Endothelial cell of umbilical vein (primary cell): ENCODE results near the gene RBM42. TPM values are rescaled to one million over a fixed set of nuclear protein-coding genes. Genes with fewer than 3 reads are reported as not detected.

Source experiments
- BruUV-seq: library from RNA; stranded (reverse); fragments of 400-500 nt; replicated peaks from 2 replicates; lab custom pipeline; 2021; lab: Mats Ljungman, UMichigan
- CTCF ChIA-PET: fragments of 300-600, 350-600 bp; sonication (Branson Sonifier 250); formaldehyde crosslinking; loops from one replicate; lab custom pipeline; 2021; ENCODE audit warnings: antibody characterized with exemption, inconsistent platforms; lab: Charles Lee
- POLR2A ChIA-PET: fragments of 300-600, 350-600 bp; sonication (Branson Sonifier 250); formaldehyde crosslinking; loops from one replicate; lab custom pipeline; 2021; ENCODE audit warnings: antibody characterized with exemption, inconsistent platforms; lab: Charles Lee
- DNase-seq: peaks from one replicate; pipeline ENCODE4 v3.0.0-alpha.2; 2011; ENCODE audit warnings: low read depth, low spot score
- FAIRE-seq: peaks from 2 replicates; lab custom pipeline; 2011; peaks lifted over from hg19 to GRCh38; lab: Jason Lieb, UNC
- H2AFZ ChIP-seq: 2 replicates; pipeline ENCODE4 v1.6.0; 2012; ENCODE audit warnings: low read depth, low read length, control low read depth, inconsistent platforms
- H3K27ac ChIP-seq: 2 replicates; pipeline ENCODE4 v1.5.1; 2011; ENCODE audit warnings: low read depth, mild to moderate bottlenecking, control low read depth, low read length, moderate library complexity; ENCODE audit not compliant: insufficient read depth
- H3K27me3 ChIP-seq, 2 experiments: 2 replicates each; pipeline versions ENCODE4 v1.6.0 to v1.6.1; 2011; ENCODE audit warnings: low read length in 2 of 2, mixed read lengths in 1 of 2; ENCODE audit not compliant: control insufficient read depth in 2 of 2, insufficient read depth in 2 of 2
- H3K36me3 ChIP-seq, 2 experiments: 2 replicates in 1 of 2; 3 replicates in 1 of 2; pipeline ENCODE4 v1.5.1; 2011; ENCODE audit warnings: low read length in 2 of 2, mild to moderate bottlenecking in 1 of 2, moderate library complexity in 1 of 2; ENCODE audit not compliant: control insufficient read depth in 2 of 2, insufficient read depth in 2 of 2; ENCODE audit errors: extremely low read depth in 1 of 2
- H3K4me1 ChIP-seq: 3 replicates; pipeline ENCODE4 v1.5.1; 2011; ENCODE audit warnings: mild to moderate bottlenecking, low read length; ENCODE audit not compliant: control insufficient read depth, insufficient read depth; ENCODE audit errors: extremely low read depth
- H3K4me2 ChIP-seq: 2 replicates; pipeline ENCODE4 v1.6.1; 2011; ENCODE audit warnings: low read length, control low read depth, mixed read lengths; ENCODE audit not compliant: insufficient read depth
- H3K4me3 ChIP-seq, 3 experiments: fragments of 200-600 bp in 1 of 3; sonication (generic), shearing (Covaris generic) in 1 of 3; replicated peaks in 1 of 3; 2 replicates each; pipeline ENCODE4 v1.5.1; 2011 to 2016; ENCODE audit warnings: control low read depth in 3 of 3, low read length in 3 of 3, mild to moderate bottlenecking in 2 of 3, inconsistent platforms in 1 of 3, low read depth in 1 of 3, moderate library complexity in 1 of 3; ENCODE audit not compliant: insufficient read depth in 1 of 3
- H3K79me2 ChIP-seq: 2 replicates; pipeline ENCODE4 v1.6.0; 2012; ENCODE audit warnings: low read length, inconsistent platforms; ENCODE audit not compliant: control insufficient read depth, insufficient read depth
- H3K9ac ChIP-seq: replicated peaks from 2 replicates; pipeline ENCODE3; 2011; ENCODE audit warnings: low read length, control low read depth; ENCODE audit not compliant: insufficient read depth; ENCODE audit errors: extremely low read depth
- H3K9me1 ChIP-seq: replicated peaks from 3 replicates; pipeline ENCODE4 v1.6.0; 2011; ENCODE audit warnings: mild to moderate bottlenecking, low read length; ENCODE audit not compliant: control insufficient read depth, insufficient read depth; ENCODE audit errors: extremely low read depth
- H3K9me3 ChIP-seq: replicated peaks from 2 replicates; pipeline ENCODE4 v1.5.1; 2012; ENCODE audit warnings: low read length, inconsistent platforms; ENCODE audit not compliant: control insufficient read depth, insufficient read depth
- H4K20me1 ChIP-seq: replicated peaks from 2 replicates; pipeline ENCODE3; 2011; ENCODE audit warnings: mild to moderate bottlenecking, low read length; ENCODE audit not compliant: control insufficient read depth, insufficient read depth; ENCODE audit errors: extremely low read depth
- CTCF ChIP-seq, 2 donors: IDR thresholded peaks; 1 replicate in 1 of 2; 2 replicates in 1 of 2; pipeline ENCODE4 v1.5.1; 2011; ENCODE audit warnings: low read length in 2 of 2, mild to moderate bottlenecking in 2 of 2, moderate library complexity in 2 of 2, control low read depth in 1 of 2, inconsistent platforms in 1 of 2, low read depth in 1 of 2; ENCODE audit not compliant: insufficient read depth in 1 of 2; ENCODE audit errors: extremely low read depth in 1 of 2
- EZH2 ChIP-seq: IDR thresholded peaks from 2 replicates; pipeline ENCODE4 v1.6.1; 2012; ENCODE audit warnings: borderline replicate concordance, low read depth, mild to moderate bottlenecking, moderate library complexity, low read length, inconsistent platforms; ENCODE audit not compliant: severe bottlenecking
- FOS ChIP-seq: IDR thresholded peaks from 2 replicates; pipeline ENCODE4 v1.6.1; 2011; ENCODE audit warnings: mild to moderate bottlenecking, low read length, moderate library complexity, borderline replicate concordance; ENCODE audit not compliant: insufficient read depth
- GATA2 ChIP-seq: IDR thresholded peaks from 2 replicates; pipeline ENCODE4 v1.7.0; 2011; ENCODE audit warnings: low read depth, mild to moderate bottlenecking, moderate library complexity, mixed read lengths, low read length; ENCODE audit not compliant: insufficient read length, insufficient read depth
- JUN ChIP-seq: IDR thresholded peaks from 2 replicates; pipeline ENCODE4 v1.6.1; 2011; ENCODE audit warnings: borderline replicate concordance, low read depth; ENCODE audit not compliant: insufficient read length, insufficient read depth
- MAX ChIP-seq: IDR thresholded peaks from 2 replicates; pipeline ENCODE4 v1.6.1; 2011; ENCODE audit not compliant: insufficient read depth, insufficient read length
- MYC ChIP-seq: IDR thresholded peaks from one replicate; pipeline ENCODE4 v1.6.1; 2011; ENCODE audit warnings: mild to moderate bottlenecking, low read depth, low read length
- POLR2A ChIP-seq: IDR thresholded peaks from 2 replicates; pipeline ENCODE4 v1.6.1; 2012; ENCODE audit warnings: low read depth, mild to moderate bottlenecking, control low read depth, low read length
- POLR2AphosphoS5 ChIP-seq: IDR thresholded peaks from 2 replicates; pipeline ENCODE4 v1.6.1; 2012; ENCODE audit warnings: low read depth, mild to moderate bottlenecking, control low read depth, low read length, moderate library complexity; ENCODE audit not compliant: insufficient read depth
- dilution Hi-C: fragments of 300-500 bp; cut with MboI; formaldehyde crosslinking; loops from one replicate; pipeline ENCODE4 v1.15.0; 2019; ENCODE audit warnings: low sequenced_read_pairs; ENCODE audit not compliant: extremely low pct_ligation_motif_present
- intact Hi-C: fragments of 100-400 bp; cut with micrococcal nuclease; formaldehyde crosslinking; loops from one replicate; pipeline ENCODE4 v1.10.0; 2022
- polyA plus RNA-seq, 4 experiments: library from polyadenylated mRNA; depleted of rRNA in 3 of 4; stranded (reverse) in 3 of 4; unstranded in 1 of 4; fragments of >200 nt; gene quantifications; 2 replicates each; pipeline versions ENCODE4 v1.2.1 to v1.2.3, GENCODE V29; 2011 to 2012; ENCODE audit warnings: missing spikeins in 1 of 4
- total RNA-seq: library from RNA; stranded (reverse); gene quantifications from 2 replicates; pipeline ENCODE4 v1.2.3, GENCODE V29; 2021

The RBM42 gene
- total and polyA plus RNA-seq, 2 donors (not counting 3 experiments of a cell fraction or from before 2014, with no cell fraction given), result 78.3 to 97.3 TPM

- Histone ChIP-seq H4K20me1 (no peaks in the 10 kb centered on the region), H2AFZ (no peak overlapping the region), H3K27me3 (no peaks in the 10 kb centered on the region), H3K9me3 (no peaks in the 10 kb centered on the region), H3K79me2 (no peaks in the 10 kb centered on the region), H3K4me3 (no peak overlapping the region), H3K36me3 (peaks cover 9 to 19% of the 10 kb centered on the region in 2 experiments), H3K9me1 (no peaks in the 10 kb centered on the region), H3K27ac (no peak overlapping the region), H3K9ac (no peak overlapping the region), H3K4me1 (no peaks in the 10 kb centered on the region), H3K4me2 (no peak overlapping the region)
- BruUV-seq, result no TSS peak
- CTCF ChIA-PET, result interaction anchor here (1.5 kb wide), 1 partner anchor 8 kb away, joined by 4 read pairs; the partner anchor contains the start of gene COX6B1
- dilution Hi-C loops (no loop called here), intact Hi-C loops (no loop called here)
- TF ChIP-seq GATA2 (no peak), JUN (no peak), FOS (no peak), MAX (no peak), EZH2 (no peak), CTCF (IDR thresholded peaks at IDR 0.05; ENCODE audit: extremely low read depth in 1 of 2, insufficient read depth in 1 of 2, low read depth in 1 of 2, low read length in 2 of 2) (no peak), POLR2A (no peak), POLR2AphosphoS5 (no peak), MYC (no peak)
- FAIRE-seq, result no peak
- POLR2A ChIA-PET, result interaction anchor here (0.6 kb wide), 1 partner anchor 481 kb away, joined by 3 read pairs; no protein-coding TSS in a partner anchor
- no peak for DNase-seq
Observed at GRCh38 chr19:35656700-35657099, 27.9 kb downstream of the RBM42 start.
